Activated CD4-positive, alpha-beta T cell treated with anti-CD3 and anti-CD28 coated beads, Interleukin-2, amount 10 ng/mL, durations not matched to agents 24 days and 14 days (primary cell): ENCODE results near the gene RBM26. TPM values are rescaled to one million over a fixed set of nuclear protein-coding genes. Genes with fewer than 3 reads are reported as not detected.

Experiments
- DNase-seq: peaks from one replicate; pipeline ENCODE4 v3.0.0; 2022
- H3K27ac Mint-ChIP-seq: one replicate; pipeline ENCODE4 v1.8.0; 2022; ENCODE audit warnings: mild to moderate bottlenecking, mixed read lengths
- H3K27me3 Mint-ChIP-seq: one replicate; pipeline ENCODE4 v1.8.0; 2022; ENCODE audit warnings: mixed read lengths
- H3K36me3 Mint-ChIP-seq: one replicate; pipeline ENCODE4 v1.8.0; 2022; ENCODE audit warnings: low read depth, mild to moderate bottlenecking, mixed read lengths
- H3K4me1 Mint-ChIP-seq: one replicate; pipeline ENCODE4 v1.8.0; 2021; ENCODE audit warnings: mixed read lengths
- H3K4me3 Mint-ChIP-seq: one replicate; pipeline ENCODE4 v1.8.0; 2022; ENCODE audit warnings: mild to moderate bottlenecking, moderate library complexity, mixed read lengths
- H3K9me3 Mint-ChIP-seq: one replicate; pipeline ENCODE4 v1.8.0; 2021; ENCODE audit warnings: mixed read lengths
- intact Hi-C: fragments of 100-400 bp; cut with micrococcal nuclease; formaldehyde crosslinking; loops from one replicate; pipeline ENCODE4 v1.15.1; 2023
- total RNA-seq: library from RNA; stranded (reverse); gene quantifications from 2 replicates; pipeline ENCODE4 v1.2.3, GENCODE V29; 2022

Gene RBM26
- total RNA-seq, 1 donor from 2014 or later, result 100 TPM

- no peaks in the 10 kb centered on the region for H3K9me3 Mint-ChIP-seq
- DNase-seq, result no peak
- H3K27me3 Mint-ChIP-seq, result no peaks in the 10 kb centered on the region
- H3K4me3 Mint-ChIP-seq, result no peak overlapping the region
- peaks cover 43% of the 10 kb centered on the region for H3K36me3 Mint-ChIP-seq
- intact Hi-C loops, result no loop called here
- H3K27ac Mint-ChIP-seq, result no peak overlapping the region
- peaks cover 3% of the 10 kb centered on the region for H3K4me1 Mint-ChIP-seq
Observed at GRCh38 chr13:79317856-79318255, 88.2 kb downstream of the RBM26 start.

GRCh38 chr13:79314652-79315051 is 91.4 kb downstream of the RBM26 start:
- Mint-ChIP-seq H3K4me3 (no peak overlapping the region), H3K9me3 (no peaks in the 10 kb centered on the region), H3K27me3 (no peaks in the 10 kb centered on the region), H3K36me3 (peaks cover 25% of the 10 kb centered on the region), H3K27ac (no peak overlapping the region), H3K4me1 (no peaks in the 10 kb centered on the region)
- DNase-seq, result no peak
- intact Hi-C loops, result no loop called here

- H3K36me3 Mint-ChIP-seq, result peaks cover 12% of the 10 kb centered on the region
- H3K27ac Mint-ChIP-seq, result no peak overlapping the region
- H3K4me3 Mint-ChIP-seq, result no peak overlapping the region
- no peaks in the 10 kb centered on the region for H3K9me3 Mint-ChIP-seq
- peaks cover under 1% of the 10 kb centered on the region for H3K27me3 Mint-ChIP-seq
- no peak for DNase-seq
- intact Hi-C loops, result no loop called here
- H3K4me1 Mint-ChIP-seq, result no peaks in the 10 kb centered on the region
Observed at GRCh38 chr13:79312340-79312855, 93.7 kb downstream of the RBM26 start.

- H3K36me3 Mint-ChIP-seq, result peaks cover 10% of the 10 kb centered on the region
- no peak for DNase-seq
- no peaks in the 10 kb centered on the region for H3K9me3 Mint-ChIP-seq
- no peaks in the 10 kb centered on the region for H3K4me1 Mint-ChIP-seq
- H3K4me3 Mint-ChIP-seq, result no peak overlapping the region
- intact Hi-C loops, result no loop called here
- peaks cover 4% of the 10 kb centered on the region for H3K27me3 Mint-ChIP-seq
- H3K27ac Mint-ChIP-seq, result no peak overlapping the region
Observed at GRCh38 chr13:79311386-79311785, 94.7 kb downstream of the RBM26 start.

GRCh38 chr13:79309690-79310089 is 96.4 kb downstream of the RBM26 start:
- Mint-ChIP-seq H3K4me3 (no peak overlapping the region), H3K9me3 (no peaks in the 10 kb centered on the region), H3K27ac (no peak overlapping the region), H3K4me1 (no peaks in the 10 kb centered on the region), H3K36me3 (peaks cover 6% of the 10 kb centered on the region), H3K27me3 (peaks cover 13% of the 10 kb centered on the region)
- no peak for DNase-seq
- intact Hi-C loops, result no loop called here

- Mint-ChIP-seq H3K4me3 (no peak overlapping the region), H3K4me1 (no peaks in the 10 kb centered on the region), H3K27ac (no peak overlapping the region), H3K9me3 (peaks cover 3% of the 10 kb centered on the region), H3K36me3 (no peaks in the 10 kb centered on the region), H3K27me3 (peaks cover 16% of the 10 kb centered on the region)
- DNase-seq, result no peak
- intact Hi-C loops, result no loop called here
Observed at GRCh38 chr13:79307866-79308298, 98.2 kb downstream of the RBM26 start.

- Mint-ChIP-seq H3K9me3 (peaks cover 7% of the 10 kb centered on the region), H3K4me3 (no peak overlapping the region), H3K27me3 (peaks cover 20% of the 10 kb centered on the region), H3K36me3 (no peaks in the 10 kb centered on the region), H3K27ac (no peak overlapping the region), H3K4me1 (no peaks in the 10 kb centered on the region)
- no peak for DNase-seq
- intact Hi-C loops, result no loop called here
Observed at GRCh38 chr13:79307433-79307861, 98.6 kb downstream of the RBM26 start.

GRCh38 chr13:79306650-79307049 is 99.4 kb downstream of the RBM26 start:
- DNase-seq, result no peak
- Mint-ChIP-seq H3K4me1 (no peaks in the 10 kb centered on the region), H3K9me3 (peaks cover 8% of the 10 kb centered on the region), H3K4me3 (no peak overlapping the region), H3K27me3 (peaks cover 22% of the 10 kb centered on the region), H3K36me3 (no peaks in the 10 kb centered on the region), H3K27ac (no peak overlapping the region)
- intact Hi-C loops, result no loop called here

GRCh38 chr13:79297128-79297527 is 108.9 kb downstream of the RBM26 start:
- Mint-ChIP-seq H3K4me1 (no peaks in the 10 kb centered on the region), H3K27me3 (peaks cover 19% of the 10 kb centered on the region), H3K4me3 (no peak overlapping the region), H3K9me3 (no peaks in the 10 kb centered on the region), H3K36me3 (no peaks in the 10 kb centered on the region), H3K27ac (no peak overlapping the region)
- intact Hi-C loops, result no loop called here
- DNase-seq, result no peak

- Mint-ChIP-seq H3K27me3 (peaks cover 16% of the 10 kb centered on the region), H3K36me3 (no peaks in the 10 kb centered on the region), H3K4me3 (no peak overlapping the region), H3K4me1 (no peaks in the 10 kb centered on the region), H3K27ac (no peak overlapping the region), H3K9me3 (no peaks in the 10 kb centered on the region)
- no peak for DNase-seq
- intact Hi-C loops, result no loop called here
Observed at GRCh38 chr13:79295906-79296706, 109.9 kb downstream of the RBM26 start.

- Mint-ChIP-seq H3K9me3 (no peaks in the 10 kb centered on the region), H3K36me3 (no peaks in the 10 kb centered on the region), H3K4me3 (no peak overlapping the region), H3K27ac (no peak overlapping the region), H3K4me1 (no peaks in the 10 kb centered on the region), H3K27me3 (peaks cover 28% of the 10 kb centered on the region)
- DNase-seq, result no peak
- intact Hi-C loops, result no loop called here
Observed at GRCh38 chr13:79290595-79291244, 115.3 kb downstream of the RBM26 start.

GRCh38 chr13:79289571-79289970 is 116.5 kb downstream of the RBM26 start:
- intact Hi-C loops, result no loop called here
- peaks cover 23% of the 10 kb centered on the region for H3K27me3 Mint-ChIP-seq

GRCh38 chr13:79287939-79288795 is 117.9 kb downstream of the RBM26 start:
- Mint-ChIP-seq H3K36me3 (no peaks in the 10 kb centered on the region), H3K9me3 (no peaks in the 10 kb centered on the region), H3K27ac (no peak overlapping the region), H3K4me3 (no peak overlapping the region), H3K4me1 (no peaks in the 10 kb centered on the region), H3K27me3 (peaks cover 19% of the 10 kb centered on the region)
- no peak for DNase-seq
- intact Hi-C loops, result no loop called here

More at GRCh38 chr13:79289571-79289970, 116.5 kb downstream of the RBM26 start:
- Mint-ChIP-seq H3K4me1 (no peaks in the 10 kb centered on the region), H3K36me3 (no peaks in the 10 kb centered on the region), H3K4me3 (no peak overlapping the region), H3K27ac (no peak overlapping the region), H3K9me3 (no peaks in the 10 kb centered on the region)
- DNase-seq, result no peak
